ENCODE results near the gene PAPOLA. TPM values are rescaled to one million over a fixed set of nuclear protein-coding genes. Genes with fewer than 3 reads are reported as not detected.

PAPOLA gene
- total and polyA plus RNA-seq, 8 donors: 60.9 to 317 (median 127) TPM

DNA sequence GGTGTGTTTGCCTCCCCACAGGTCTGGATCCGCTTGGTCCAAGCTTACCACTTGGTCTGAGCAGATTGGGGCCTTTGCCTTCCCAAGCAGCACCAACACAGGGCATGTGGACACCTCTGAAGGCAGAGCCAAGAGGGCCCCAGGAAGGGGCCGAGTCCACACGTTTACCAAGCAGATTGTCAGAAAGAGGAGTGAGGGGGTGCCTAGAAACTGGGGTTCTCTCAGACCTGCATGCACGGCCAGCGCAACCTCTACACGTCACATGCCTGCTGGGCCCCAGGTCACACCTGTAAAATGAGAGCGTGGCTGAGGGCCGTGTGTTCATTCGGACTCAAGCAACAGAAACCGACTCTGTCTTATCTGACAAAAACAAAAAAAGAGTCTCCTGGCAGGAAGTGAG, 96.9 kb downstream of the PAPOLA start:
- no peaks in the 10 kb centered on the region for H3K4me1 ChIP-seq
- H3K27me3 ChIP-seq: peaks cover 0 to 45% (median 0%) of the 10 kb centered on the region in 3 donors
- DNase-seq: no peak
- WGBS, 5 donors: 68 to 82% (median 75%) methylated on average over 10 of the region's 10 CpGs
- TF ChIP-seq, protein P1, sequence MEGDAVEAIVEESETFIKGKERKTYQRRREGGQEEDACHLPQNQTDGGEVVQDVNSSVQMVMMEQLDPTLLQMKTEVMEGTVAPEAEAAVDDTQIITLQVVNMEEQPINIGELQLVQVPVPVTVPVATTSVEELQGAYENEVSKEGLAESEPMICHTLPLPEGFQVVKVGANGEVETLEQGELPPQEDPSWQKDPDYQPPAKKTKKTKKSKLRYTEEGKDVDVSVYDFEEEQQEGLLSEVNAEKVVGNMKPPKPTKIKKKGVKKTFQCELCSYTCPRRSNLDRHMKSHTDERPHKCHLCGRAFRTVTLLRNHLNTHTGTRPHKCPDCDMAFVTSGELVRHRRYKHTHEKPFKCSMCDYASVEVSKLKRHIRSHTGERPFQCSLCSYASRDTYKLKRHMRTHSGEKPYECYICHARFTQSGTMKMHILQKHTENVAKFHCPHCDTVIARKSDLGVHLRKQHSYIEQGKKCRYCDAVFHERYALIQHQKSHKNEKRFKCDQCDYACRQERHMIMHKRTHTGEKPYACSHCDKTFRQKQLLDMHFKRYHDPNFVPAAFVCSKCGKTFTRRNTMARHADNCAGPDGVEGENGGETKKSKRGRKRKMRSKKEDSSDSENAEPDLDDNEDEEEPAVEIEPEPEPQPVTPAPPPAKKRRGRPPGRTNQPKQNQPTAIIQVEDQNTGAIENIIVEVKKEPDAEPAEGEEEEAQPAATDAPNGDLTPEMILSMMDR (IDR thresholded peaks at IDR 0.05): no peak
- TF ChIP-seq EP300 (IDR thresholded peaks at IDR 0.05): no peak
- no peak for TF ChIP-seq POLR2AphosphoS5 (IDR thresholded peaks at IDR 0.05)
- no peak for TF ChIP-seq POLR2A (IDR thresholded peaks at IDR 0.05)
- H3K36me3 ChIP-seq: no peaks in the 10 kb centered on the region
- intact Hi-C loops (cut with DNase I; ENCODE audit: low total_unique reads): no loop called here
- H3K9me3 ChIP-seq: no peaks in the 10 kb centered on the region
- H3K4me3 ChIP-seq: no peak overlapping the region
- no peak overlapping the region for H3K27ac ChIP-seq

DNA sequence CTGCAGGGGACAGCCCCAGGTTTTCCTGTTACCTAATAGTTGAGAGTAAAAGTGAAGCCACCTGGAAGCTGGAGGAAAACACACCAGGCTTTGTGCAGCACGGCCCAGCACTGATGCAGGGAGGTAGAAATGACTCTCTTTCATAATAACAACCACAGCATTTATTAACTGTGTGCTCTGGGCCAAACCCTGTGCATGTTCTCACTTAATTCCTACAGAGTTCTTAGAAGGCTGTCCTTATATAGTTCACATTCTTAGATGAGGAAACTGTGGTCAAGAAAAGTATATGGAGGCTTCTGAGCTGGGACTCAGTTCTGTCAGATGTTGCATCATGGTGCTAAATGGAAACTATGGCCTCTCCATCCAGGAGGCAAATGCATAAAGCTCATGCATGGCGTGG, 100.0 kb downstream of the PAPOLA start:
- TF ChIP-seq POLR2AphosphoS5 (IDR thresholded peaks at IDR 0.05): no peak
- TF ChIP-seq POLR2A (IDR thresholded peaks at IDR 0.05): no peak
- no peak for TF ChIP-seq EP300 (IDR thresholded peaks at IDR 0.05)
- 64 to 90% (median 88%) methylated on average over 2 of the region's 2 CpGs for WGBS, 5 donors
- H3K27ac ChIP-seq: no peak overlapping the region
- DNase-seq: no peak
- peaks cover 0 to 60% (median 3%) of the 10 kb centered on the region in 3 donors for H3K27me3 ChIP-seq
- intact Hi-C loops (cut with DNase I; ENCODE audit: low total_unique reads): no loop called here
- no peaks in the 10 kb centered on the region for H3K9me3 ChIP-seq
- no peaks in the 10 kb centered on the region for H3K4me1 ChIP-seq
- H3K36me3 ChIP-seq: no peaks in the 10 kb centered on the region
- no peak overlapping the region for H3K4me3 ChIP-seq

DNA sequence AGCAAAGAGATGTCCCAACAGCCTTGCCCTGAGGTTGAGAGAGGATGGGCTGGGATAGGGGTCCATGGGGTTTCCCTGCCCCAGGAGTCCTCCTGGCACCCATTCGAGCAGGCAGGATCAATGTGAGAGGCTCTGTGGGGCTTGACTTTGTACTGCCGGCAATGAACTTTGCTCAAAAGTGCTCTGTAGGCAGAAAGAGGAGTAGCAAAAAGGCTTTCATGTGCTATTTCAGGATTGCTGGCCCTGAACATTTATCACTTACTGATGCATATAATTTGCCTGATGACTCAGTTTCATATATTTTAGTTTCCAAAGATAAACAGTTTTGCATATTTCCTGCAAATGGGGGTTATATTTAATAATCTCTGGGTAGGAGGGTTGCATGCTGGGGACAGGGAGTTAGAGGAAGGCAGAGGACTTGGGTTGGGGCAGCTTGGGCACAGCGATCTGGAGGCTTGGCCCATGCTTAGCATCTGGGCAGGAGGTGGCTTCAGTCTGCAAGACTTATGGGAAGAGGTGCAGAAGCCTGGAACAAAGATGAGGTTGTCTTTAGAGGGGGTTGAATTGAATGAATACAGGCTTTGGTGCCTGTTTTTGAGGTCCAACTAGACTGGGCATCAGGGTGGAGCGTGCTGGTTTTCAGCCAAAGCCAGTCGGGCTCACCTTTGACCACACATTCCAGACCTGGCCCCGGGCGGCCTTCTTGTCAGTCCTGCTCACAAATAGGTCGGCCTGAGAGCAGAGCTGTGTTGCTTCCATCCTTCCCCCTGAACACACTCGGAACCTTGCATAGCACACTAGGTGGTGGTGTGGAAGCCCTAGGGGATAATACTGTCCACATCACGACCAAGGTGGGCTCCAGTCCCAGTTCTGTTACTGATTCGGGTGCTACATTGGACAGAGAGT, 101.4 kb downstream of the PAPOLA start:
- intact Hi-C loops (cut with DNase I; ENCODE audit: low total_unique reads): no loop called here
- Histone ChIP-seq H3K4me3 (no peak overlapping the region), H3K36me3 (no peaks in the 10 kb centered on the region), H3K27me3 (peaks cover 0 to 55% (median 3%) of the 10 kb centered on the region in 3 donors), H3K9me3 (no peaks in the 10 kb centered on the region), H3K27ac (no peak overlapping the region), H3K4me1 (no peaks in the 10 kb centered on the region)
- DNase-seq: no peak
- WGBS, 5 donors: 58 to 68% (median 62%) methylated on average over 7 to 11 of the region's 11 CpGs
- no peak for TF ChIP-seq POLR2AphosphoS5 (IDR thresholded peaks at IDR 0.05)
- TF ChIP-seq EP300 (IDR thresholded peaks at IDR 0.05): no peak
- TF ChIP-seq POLR2A (IDR thresholded peaks at IDR 0.05): no peak
- TF ChIP-seq, protein P1 (IDR thresholded peaks at IDR 0.05): no peak

DNA sequence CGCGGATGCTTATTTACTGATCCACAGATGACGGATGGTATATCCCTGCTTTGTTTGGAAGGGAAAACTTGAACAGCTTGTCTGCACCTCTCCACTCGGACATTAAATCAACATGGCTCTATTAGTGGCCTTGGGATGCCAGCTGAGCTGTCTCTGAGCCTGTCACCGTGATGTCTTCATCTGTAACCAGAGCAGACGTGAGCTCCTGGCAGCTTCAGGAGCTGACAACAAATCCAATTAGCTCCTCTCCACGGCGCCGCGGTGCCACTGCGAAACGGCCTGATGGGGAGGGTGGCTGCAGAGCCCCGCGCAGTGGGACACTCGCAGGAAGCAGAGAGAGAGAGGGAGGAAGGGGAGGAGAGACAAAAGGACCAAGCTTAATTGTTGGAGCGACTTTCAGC, 112.3 kb downstream of the PAPOLA start:
- no peak for DNase-seq
- Histone ChIP-seq H3K9me3 (no peaks in the 10 kb centered on the region), H3K36me3 (no peaks in the 10 kb centered on the region), H3K27me3 (peaks cover 0 to 48% (median 6%) of the 10 kb centered on the region in 3 donors), H3K4me1 (no peaks in the 10 kb centered on the region), H3K4me3 (no peak overlapping the region), H3K27ac (no peak overlapping the region)
- TF ChIP-seq EP300 (IDR thresholded peaks at IDR 0.05) (no peak), POLR2AphosphoS5 (IDR thresholded peaks at IDR 0.05) (no peak), POLR2A (IDR thresholded peaks at IDR 0.05) (no peak)
- TF ChIP-seq, protein P1 (IDR thresholded peaks at IDR 0.05): no peak
- WGBS, 5 donors: 35 to 49% (median 40%) methylated on average over 11 to 16 of the region's 16 CpGs
- intact Hi-C loops (cut with DNase I; ENCODE audit: low total_unique reads): no loop called here

Data from stomach (tissue), 9 donors.